ENCODE data around the gene MTURN.

MTURN gene

DNA sequence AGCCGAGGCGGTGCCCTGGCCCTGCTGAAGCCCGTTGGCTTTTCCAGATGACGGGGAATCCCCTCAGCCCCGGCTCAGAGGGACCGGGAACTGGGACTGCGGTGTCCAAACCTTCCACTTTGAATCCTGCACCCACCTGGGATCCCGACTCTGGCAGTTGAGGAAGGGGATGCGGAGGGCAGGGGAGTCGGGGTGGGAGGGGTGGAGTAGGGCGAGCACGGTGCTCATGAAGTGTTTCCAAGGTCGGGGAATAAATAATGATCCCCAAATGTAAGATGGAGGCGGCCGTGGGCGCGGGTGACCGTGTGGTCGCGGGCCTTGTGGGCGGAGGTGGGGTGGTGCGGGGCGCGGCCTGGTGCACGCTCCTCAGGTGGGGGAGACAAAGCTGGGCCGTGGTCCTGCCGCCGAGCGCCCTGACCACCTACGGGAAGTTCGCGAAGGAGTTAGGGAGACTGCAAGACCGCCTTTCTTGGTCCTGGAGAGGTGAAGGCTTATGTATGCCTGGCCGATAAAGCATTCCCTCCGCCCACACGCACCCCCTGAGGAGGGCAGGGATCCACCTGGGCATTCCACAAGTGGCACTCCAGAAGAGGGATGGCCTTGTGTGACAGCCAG lies 1.4 kb downstream of the MTURN start:
- no peak for DNase-seq

DNA sequence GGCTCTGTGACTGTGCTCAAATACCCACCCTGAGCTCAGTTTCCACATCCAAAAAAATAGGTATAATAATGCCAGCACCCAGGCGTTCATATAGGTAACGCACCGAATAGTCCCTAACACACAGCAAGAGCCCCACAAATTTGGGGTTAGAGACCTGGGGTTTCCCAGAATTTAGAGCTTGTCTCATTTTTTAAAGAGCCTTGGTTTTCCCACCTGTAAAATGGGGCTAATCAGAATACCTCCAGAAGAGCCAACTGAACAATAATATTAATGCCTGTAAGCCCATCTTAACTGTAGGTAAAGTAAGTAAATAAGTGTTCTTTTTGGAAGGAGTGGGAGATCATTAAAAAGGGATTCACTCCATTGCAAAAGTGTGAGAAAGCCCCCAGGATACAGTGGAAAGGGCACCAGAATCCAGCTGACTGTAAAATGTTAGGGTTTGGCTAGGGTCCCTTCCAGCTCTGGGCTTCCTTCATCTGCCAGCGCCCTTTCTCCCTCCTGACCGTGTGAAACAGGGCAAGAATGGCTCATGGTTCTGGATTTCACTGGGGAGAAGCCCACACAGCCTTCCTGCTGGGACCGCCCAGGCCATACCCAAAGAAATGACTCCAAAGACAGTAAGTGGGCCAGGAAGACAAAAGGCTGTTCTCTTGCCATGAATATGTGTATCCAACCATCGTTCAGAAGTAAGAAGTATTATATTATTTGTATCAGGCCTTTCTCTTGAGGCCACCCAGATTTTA lies 2.1 kb downstream of the MTURN start:
- no peak for DNase-seq

DNA sequence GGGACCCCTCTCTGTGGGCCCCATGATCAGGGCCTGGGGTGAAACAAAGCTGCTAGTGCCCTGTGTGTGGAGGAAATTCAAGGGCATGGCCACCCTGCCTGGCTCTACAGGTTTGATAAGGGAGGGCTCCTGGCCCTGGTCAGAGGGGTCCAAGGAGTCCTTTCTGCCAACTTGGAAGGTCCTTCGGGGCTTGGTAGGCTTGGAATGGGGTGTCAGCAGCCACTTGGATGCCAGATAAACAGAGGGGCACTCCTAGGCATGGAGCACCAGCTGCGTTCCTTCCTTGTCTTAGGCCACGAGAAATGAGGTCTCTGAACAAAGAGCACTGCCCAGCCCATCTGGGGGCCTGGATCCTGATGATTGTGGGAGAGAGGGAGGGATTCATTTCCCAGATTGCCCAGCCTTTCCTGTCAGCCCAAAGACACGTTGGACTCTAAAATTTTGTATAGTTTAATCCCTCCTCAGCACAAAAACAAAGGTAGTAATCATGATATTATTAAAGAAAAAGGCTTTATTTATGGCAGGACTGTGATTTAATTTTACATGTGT lies 5.1 kb downstream of the MTURN start:
- no peak for DNase-seq

DNA sequence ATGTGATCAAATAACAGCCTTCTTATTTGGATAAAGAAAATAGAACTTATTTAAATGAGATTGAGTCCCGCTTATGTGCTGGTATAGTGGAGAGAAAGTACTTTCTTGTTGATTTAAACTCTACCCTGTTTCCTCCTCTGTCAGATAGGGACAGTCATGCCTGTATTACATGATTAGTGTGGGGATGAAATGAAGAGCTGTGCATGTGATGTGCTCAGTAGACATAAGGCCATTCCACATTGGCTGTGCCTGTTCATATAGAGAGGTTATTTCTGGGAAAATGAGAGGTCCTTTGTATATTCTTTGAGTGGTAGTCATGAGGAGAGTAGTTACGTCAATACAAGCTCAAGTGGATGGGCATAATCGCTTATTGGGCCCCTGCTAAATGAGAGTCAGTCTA lies 5.7 kb downstream of the MTURN start:
- no peak for DNase-seq

DNA sequence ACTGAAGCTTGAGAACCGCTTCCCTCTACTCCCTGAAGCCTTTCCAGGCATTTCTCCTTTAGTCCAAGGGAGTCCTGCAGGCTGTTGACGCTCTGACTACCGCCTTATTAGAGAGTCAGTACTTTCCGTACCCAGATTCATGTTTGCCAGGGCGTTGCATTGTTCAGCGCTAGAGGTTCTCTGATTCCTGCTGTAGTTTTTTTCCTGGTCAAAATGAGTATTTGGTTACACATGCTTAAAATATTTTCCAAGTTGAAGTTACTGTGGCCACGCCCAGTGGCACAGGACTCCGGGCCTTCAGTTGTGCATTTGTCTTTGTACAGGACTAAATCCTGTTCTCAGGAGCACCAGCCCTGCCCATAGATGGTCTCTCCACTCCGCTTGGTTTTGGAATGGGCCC lies 7.9 kb downstream of the MTURN start:
- no peak for DNase-seq

DNA sequence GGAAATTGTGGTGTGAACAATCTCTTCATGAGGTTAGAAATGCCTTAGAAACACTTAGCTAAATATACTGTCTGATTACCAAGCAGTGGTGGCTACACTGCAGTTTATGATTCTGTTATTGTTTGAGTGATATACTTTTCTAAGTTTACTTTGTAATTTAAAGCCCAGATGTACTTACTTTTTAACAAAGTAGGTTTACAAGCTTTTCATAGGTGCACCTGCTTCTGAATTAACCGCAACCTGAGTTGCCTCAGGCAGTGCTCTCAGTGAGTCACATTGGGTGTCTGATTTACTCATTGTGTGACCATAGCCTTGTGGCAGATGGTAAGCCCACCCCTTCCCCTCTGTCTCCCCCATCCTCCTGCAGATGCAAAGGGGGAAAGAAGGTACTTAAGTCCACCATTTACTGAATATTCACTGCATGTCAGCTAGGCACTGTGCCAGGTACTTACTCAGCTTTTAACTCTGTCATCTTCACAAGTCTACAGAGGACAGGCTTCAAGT lies 9.0 kb downstream of the MTURN start:
- no peak for DNase-seq

DNA sequence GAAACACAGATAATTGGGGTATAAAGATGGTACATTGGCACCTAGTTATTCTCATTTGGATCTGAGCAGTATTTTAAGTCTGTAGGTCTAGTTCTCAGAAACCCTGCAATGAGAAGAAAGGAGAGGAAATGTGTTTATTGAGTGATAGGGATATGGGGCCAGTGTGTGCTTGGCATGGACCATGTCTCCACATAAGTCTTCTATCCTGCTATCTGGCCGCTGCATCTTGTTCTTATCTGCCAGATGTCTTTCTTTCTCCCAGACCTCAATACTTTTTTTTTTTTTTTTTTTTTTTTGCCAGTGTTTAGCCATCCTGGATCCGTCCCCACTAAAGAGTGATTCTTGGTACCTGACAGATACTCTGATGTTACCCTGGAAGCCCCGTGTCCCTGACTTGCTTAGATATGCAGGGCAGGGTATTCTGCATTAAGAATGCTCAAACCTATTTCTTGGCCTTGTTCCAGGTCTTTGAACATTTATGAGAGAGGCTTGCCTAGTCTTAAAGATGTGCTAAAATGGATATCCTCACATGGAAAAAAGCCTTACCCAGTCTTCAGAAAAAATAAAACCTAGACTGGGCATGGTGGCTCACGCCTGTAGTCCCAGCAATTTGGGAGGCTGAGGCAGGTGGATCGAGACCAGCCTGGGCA lies 10.0 kb downstream of the MTURN start:
- DNase-seq: no peak

DNA sequence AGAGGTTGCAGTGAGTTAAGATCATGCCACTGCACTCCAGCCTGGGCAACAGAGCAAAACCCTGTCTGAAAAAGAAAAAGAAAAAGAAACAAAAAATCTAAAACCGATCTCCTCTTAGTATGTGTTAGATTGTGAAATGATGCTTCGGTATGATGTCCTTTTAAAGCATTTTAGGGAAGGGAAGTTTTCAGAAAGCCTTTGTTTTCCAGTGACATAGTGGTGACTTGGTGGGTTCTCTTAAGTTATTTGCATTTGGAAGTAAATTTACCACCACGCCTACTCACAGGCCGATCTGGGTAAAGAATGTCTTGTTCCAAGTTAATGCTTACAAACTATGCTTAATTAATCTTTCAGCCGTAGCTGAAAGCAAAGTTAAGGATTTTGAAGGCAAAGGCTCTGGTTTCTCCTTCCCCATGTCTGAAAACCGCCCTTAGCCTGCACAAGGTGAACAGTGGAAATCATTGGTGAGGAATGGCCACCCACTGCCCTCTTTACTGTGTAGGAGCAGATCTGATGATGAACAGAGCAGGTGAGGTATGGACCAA lies 10.7 kb downstream of the MTURN start:
- no peak for DNase-seq

DNA sequence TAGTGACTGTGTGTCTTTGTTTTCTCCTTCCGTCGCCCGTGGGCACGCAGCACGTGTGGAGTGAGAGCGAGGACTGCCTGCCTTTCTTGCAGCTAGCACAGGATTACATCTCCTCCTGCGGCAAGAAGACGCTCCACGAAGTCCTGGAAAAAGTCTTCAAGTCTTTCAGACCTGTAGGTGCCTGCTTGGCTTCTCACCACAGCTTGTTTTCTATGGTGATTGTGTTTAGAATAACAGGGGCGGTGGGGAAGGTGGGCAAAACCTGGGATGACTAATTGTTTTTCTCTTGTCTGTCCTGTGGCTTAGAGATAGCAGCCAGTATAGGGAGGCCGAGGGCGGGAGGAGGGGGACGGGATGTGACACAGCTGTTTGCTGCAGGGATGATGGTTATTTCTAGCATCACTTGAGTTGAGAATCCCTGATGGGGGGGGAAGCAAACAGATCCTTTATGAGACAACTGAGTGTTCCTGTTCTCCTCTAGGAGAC lies 11.4 kb downstream of the MTURN start:
- no peak for DNase-seq

DNA sequence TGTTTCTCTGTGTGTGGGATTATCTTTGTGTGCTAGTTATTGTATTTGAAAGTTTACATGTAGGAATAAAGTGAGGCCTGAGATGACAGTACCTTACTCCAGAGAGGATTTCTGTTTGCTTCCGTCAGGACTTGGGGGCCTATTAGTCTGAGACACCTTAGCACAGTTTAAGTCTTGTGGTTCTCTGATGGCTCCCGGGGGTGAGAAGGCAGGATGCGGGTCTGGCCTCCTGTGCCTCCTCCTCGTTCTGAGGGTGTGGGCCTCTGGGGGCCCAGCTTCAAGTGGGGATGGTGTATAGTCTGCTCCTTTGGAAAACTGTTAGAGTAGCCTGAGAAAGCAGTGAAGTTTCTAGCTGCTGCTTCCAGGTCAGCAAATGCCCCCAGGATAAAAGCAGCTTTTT lies 12.4 kb downstream of the MTURN start:
- DNase-seq: no peak

DNA sequence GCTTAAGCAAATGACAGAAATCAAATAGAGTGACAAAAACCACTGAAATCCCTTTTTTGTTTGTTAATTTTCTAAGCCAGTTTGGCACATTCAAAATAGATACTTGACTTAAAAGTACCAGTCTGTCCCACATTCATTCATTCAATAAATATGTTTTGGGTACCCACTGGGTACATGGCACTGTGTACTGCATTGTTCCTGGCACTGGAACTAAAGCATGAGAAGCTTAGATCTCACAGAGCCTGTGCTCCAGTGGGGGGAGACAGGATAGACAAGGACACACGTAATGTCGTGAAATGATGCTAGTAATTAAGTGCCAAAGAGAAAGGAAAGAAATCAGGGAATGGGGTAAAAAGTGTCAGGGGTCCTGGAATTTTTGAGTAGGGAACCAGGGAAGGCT lies 13.0 kb downstream of the MTURN start:
- no peak for DNase-seq

DNA sequence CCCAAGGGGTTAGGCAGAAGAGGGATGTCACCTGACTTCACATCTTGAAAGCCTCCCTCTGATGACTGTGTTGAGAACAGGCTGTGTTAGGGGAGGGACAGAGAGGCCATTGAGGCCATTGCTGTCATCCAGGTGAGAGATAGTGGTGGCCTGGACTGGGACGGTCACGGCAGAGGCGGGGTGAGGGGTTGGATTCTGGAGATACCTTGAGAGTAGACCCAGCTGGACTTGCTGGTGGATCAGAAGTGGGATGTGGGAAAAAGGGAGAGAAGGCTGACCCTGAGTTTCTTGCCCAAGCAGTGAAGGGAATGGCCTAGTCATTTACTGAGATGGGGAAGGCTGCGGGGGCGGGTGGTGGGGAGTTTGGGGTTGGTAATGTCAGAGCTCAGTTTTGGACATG lies 13.6 kb downstream of the MTURN start:
- DNase-seq: no peak

DNA sequence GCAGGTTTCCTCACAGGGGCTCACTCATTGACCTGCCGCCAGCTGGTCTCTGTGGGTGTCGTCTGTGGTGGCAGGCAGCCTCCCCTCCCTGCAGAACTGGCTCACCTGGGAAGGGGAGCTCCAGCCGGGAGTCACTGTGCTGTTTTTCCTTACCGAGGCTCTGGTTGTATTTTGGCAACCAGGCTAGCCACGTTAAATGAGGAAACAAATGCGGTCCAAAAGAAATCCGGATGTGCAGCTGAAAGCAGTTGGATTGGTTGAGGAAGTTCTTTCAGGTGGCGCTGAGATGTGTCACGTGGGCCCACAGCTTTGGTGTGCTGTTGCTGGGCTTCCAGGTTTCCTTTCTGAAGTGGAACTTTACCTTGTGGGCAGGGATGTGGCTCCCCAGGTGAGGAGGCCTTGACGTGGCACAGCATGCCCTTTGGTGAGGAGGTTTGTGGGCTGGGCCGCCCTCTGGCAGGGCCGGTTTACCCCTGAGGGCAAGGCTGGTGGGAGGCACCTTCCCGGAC lies 14.2 kb downstream of the MTURN start:
- DNase-seq: no peak

DNA sequence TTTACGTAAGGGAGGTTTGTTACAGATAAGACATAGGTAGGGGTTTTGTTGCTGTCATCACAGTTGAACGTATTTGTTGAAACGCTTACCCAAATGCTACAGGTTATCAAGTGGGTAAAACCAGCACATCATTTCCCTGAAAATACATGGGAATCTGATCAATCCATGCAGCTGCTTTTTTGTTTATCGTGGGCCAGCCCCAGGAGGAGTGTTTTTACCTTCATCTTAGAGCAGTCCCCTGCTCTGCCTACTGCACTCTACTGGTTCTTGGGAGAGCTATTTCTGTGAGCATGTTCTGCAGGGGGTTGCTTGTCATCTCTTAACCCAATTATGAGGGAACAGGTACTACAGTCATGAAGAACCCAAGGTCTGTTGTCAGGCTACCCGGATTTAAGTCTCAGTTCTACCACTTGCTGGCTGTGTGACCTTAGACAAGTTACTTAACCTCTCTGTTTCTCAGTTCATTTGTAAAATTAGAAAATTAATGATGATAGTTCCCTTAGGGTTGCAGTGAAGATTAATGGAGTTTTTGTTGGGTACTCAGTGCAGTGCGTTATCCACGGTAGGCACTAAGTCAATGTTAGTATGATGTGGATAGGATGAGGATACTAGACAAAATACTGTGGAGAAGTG lies 15.0 kb downstream of the MTURN start:
- DNase-seq: no peak

DNA sequence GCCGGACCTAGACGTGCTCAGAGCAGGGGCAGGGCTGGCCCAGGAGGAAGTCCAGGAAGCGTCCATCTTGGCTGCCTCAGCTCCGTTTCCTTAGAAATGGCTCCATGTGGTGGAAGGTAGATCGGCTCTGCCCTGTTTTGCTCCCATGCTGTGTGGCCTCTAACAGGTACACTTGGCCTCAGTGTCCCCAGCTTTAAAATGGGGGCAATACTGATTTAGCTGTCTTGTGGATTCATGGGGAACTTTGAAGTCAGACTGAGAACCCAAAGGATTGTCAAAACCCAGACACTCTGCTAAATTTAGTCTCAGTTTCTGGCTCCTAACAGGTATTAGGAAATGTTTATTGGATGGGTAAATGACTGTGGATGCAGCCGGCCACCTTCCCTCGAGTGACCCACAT lies 15.9 kb downstream of the MTURN start:
- no peak for DNase-seq

DNA sequence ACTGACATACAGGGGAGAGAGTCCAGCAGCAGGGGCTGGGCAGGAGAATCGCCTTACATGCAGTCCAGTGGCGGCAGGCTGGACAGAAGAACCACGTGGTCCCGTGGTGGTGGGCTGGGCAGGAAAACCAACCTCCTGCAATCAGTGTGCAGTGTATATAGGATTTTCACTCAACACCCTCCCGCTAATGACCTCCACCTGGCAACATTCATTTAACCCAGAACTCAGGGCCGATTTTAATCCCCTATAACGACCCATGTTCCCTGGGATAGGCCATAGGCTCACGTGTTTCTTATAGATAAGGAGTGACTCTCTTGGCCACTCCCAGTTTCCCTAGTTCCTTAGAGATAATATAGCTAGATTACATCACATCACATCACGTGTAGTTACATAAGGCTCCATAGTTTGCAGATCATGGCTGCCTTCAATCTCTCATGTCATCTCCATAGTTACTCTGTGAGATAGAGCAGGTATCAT lies 19.4 kb downstream of the MTURN start:
- no peak for DNase-seq

DNA sequence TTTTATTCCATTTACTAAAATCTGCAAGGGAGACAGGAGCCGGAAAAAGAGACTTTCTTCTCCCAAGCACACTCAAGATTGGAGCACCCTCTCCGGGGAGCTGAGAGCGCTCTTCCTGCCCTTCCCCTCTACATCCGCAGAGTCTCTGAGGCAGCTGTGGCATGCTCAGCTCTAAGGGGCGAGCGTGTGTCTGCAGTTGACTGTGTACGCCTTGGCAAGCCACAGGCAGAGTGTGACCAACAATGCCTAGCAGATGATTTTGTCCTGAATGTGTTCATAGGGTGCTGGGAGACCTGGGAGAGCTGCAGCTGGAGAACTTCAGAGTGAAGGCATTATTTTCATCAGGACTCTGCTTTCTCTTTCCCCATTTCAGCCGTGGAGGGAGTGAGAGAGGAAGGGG lies 20.7 kb downstream of the MTURN start:
- DNase-seq: no peak

DNA sequence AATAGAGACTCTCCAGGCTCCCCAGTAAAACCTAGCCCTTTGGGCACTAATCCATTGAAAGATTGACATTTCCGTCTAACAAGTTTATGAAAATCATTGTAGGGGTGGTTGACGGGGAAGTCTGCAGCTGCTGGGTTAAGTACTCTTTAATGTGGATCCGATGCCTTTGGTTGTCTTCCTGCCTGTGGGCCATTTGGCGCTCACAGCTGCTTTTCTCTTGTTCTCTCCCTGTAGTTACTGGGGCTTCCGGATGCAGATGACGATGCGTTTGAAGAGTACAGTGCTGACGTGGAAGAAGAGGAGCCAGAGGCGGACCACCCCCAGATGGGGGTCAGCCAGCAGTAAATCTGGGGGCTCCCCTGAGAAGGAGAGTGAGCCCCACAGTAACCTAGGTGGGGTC lies 22.4 kb downstream of the MTURN start:
- no peak for DNase-seq

DNA sequence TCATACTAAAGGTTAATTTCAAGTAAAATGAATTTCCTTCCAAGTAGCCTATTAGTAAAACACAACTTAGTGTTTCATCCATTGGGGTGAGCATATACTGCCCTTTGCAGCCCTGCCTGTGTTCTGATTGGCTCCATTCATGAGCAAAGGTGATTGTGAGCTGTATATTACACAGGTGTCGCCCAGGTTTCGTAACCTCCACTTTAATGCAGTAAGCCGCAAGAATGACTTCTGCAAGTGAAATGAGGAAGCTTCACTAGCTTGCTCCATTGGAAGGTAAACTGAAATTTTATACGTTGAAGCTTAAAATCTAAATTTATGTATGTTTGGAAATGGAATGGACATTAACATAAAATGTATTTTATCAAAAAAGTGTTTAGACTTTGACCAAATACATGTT lies 24.4 kb downstream of the MTURN start:
- no peak for DNase-seq

DNA sequence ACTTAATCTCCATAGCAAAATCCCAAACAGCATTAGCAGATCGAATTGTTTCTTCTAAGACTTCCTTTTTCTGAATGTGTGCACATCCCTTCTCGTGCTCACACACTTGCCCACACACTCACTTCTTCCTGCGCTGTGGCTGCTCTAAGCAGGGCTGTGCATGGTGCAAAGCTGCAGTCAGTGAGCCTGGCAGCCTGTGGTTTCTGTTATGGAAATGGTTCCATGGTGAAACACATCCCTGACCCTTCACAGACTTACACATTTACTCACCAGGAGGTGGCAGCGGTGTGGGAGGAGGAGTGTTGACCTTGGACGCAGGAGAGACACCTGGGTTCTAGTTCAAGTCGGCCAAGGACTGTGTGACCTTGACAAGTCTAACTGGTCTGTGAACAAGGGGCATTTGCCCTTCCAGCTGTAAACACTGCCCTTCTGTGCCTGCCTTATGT lies 24.9 kb downstream of the MTURN start:
- DNase-seq: no peak

DNA sequence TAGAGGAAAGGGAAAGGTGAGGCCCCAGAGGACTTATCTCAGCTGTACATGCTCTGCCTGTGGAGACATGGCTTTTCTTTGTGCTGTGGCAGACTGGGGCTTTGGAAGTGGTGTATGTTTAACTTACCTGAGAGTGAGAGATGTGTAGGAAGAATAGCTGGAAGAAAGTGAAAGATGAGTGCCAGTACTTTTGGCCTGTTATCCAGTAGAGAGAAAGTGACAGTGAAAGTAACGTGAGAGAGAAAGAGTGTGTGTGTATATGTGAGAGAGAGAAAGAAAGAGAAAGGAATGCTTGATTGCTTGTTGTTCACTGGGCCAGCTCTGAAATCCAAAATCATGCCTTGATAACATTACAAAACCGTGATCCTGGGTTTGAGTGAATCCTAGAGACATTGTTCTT lies 25.5 kb downstream of the MTURN start:
- no peak for DNase-seq

DNA sequence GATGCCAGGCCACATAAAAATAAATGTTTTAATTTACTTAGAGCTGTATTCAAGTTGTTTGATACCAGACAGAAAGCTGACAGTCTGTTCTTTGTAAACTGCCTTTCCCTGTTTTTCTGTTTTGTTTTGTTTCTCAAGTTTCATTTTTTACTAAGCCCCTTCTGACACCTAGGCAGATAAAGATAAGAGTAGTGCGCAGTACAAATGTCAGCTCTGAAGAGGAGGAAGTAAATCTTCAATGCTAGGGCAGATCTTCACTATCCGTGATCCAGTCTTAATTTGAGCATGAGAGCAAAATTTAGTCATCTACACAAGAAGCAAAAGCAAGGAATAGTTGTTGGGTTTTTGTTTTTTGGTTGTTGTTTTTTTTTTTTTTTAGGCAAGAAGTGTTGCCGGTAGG lies 27.3 kb downstream of the MTURN start:
- no peak for DNase-seq
